ENCODE results near the gene SLC1A1. TPM values are rescaled to one million over a fixed set of nuclear protein-coding genes. Genes with fewer than 3 reads are reported as not detected.
A peak's percentile ranks its signal among the peaks of the same experiment; 100 is the strongest.

SLC1A1 gene
- total RNA-seq (ENCODE audit: unreplicated experiment) = 0.10 TPM
- long read RNA-seq, partial matches to known transcripts = 0 of 1 reads
- long read RNA-seq, other reads (novel, unspliced or antisense) = 1 of 1 reads

GRCh38 chr9:4489919-4490704 lies at the start of gene SLC1A1:
TSS of gene SLC1A1 (plus strand) at chr9:4490468. CDS start at chr9:4490680, 212 bp downstream.
- Mint-ChIP-seq H3K36me3 (ENCODE audit: unreplicated experiment) (no peaks in the 10 kb centered on the region), H3K27ac (ENCODE audit: unreplicated experiment) (no peak within 1 kb of the TSS), H3K27me3 (ENCODE audit: unreplicated experiment) (peaks cover 14% of the 10 kb centered on the region), H3K4me1 (ENCODE audit: low read depth, unreplicated experiment) (no peaks in the 10 kb centered on the region), H3K9me3 (ENCODE audit: unreplicated experiment) (peaks cover 3% of the 10 kb centered on the region), H3K4me3 (ENCODE audit: unreplicated experiment) (peak within 1 kb of the TSS; percentile 89)
- DNase-seq = peak; percentile 49
- no peak for TF ChIP-seq CTCF (IDR thresholded peaks at IDR 0.05; ENCODE audit: partially characterized antibody, unreplicated experiment)

- Mint-ChIP-seq H3K36me3 (ENCODE audit: unreplicated experiment) (no peaks in the 10 kb centered on the region), H3K27ac (ENCODE audit: unreplicated experiment) (no peak overlapping the region), H3K4me3 (ENCODE audit: unreplicated experiment) (no peak overlapping the region), H3K4me1 (ENCODE audit: low read depth, unreplicated experiment) (no peaks in the 10 kb centered on the region), H3K27me3 (ENCODE audit: unreplicated experiment) (peaks cover 2% of the 10 kb centered on the region), H3K9me3 (ENCODE audit: unreplicated experiment) (no peaks in the 10 kb centered on the region)
- TF ChIP-seq CTCF (IDR thresholded peaks at IDR 0.05; ENCODE audit: partially characterized antibody, unreplicated experiment) = no peak
- DNase-seq = no peak
Measured at GRCh38 chr9:4442806-4443205, 47.5 kb upstream of the SLC1A1 start.

DNA sequence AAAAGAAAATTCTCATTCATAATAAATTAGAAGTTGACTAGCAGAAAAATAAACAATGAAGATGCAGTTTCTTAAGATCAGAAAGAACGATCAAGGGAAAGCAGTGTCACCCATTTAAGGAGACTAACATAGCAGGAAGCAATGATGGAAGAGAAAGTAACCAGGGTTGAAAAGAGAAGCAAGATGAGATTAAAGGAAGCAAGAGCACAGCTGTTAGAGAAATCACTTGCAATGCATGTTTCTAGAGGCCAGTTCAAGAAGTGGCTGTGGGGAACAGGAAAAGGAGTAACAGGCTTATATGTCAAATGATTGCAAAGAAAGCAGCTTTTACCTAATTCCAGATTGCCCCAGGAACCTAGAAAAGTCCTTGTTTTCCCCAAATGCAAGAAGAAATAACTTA lies 46.8 kb upstream of the SLC1A1 start:
- no peak overlapping the region for H3K4me3 Mint-ChIP-seq (ENCODE audit: unreplicated experiment)
- H3K9me3 Mint-ChIP-seq (ENCODE audit: unreplicated experiment) = no peaks in the 10 kb centered on the region
- TF ChIP-seq CTCF (IDR thresholded peaks at IDR 0.05; ENCODE audit: partially characterized antibody, unreplicated experiment) = no peak
- no peak for DNase-seq
- peaks cover 2% of the 10 kb centered on the region for H3K27me3 Mint-ChIP-seq (ENCODE audit: unreplicated experiment)
- H3K27ac Mint-ChIP-seq (ENCODE audit: unreplicated experiment) = no peak overlapping the region
- H3K4me1 Mint-ChIP-seq (ENCODE audit: low read depth, unreplicated experiment) = no peaks in the 10 kb centered on the region
- H3K36me3 Mint-ChIP-seq (ENCODE audit: unreplicated experiment) = no peaks in the 10 kb centered on the region

GRCh38 chr9:4461437-4461836 lies 28.8 kb upstream of the SLC1A1 start:
- TF ChIP-seq CTCF (IDR thresholded peaks at IDR 0.05; ENCODE audit: partially characterized antibody, unreplicated experiment) = no peak
- Mint-ChIP-seq H3K4me1 (ENCODE audit: low read depth, unreplicated experiment) (peaks cover 2% of the 10 kb centered on the region), H3K4me3 (ENCODE audit: unreplicated experiment) (no peak overlapping the region), H3K9me3 (ENCODE audit: unreplicated experiment) (no peaks in the 10 kb centered on the region), H3K27ac (ENCODE audit: unreplicated experiment) (no peak overlapping the region), H3K27me3 (ENCODE audit: unreplicated experiment) (no peaks in the 10 kb centered on the region), H3K36me3 (ENCODE audit: unreplicated experiment) (no peaks in the 10 kb centered on the region)
- no peak for DNase-seq

GRCh38 chr9:4463824-4464223 lies 26.4 kb upstream of the SLC1A1 start:
- H3K27ac Mint-ChIP-seq (ENCODE audit: unreplicated experiment) = no peak overlapping the region
- DNase-seq = no peak
- no peak overlapping the region for H3K4me3 Mint-ChIP-seq (ENCODE audit: unreplicated experiment)
- no peak for TF ChIP-seq CTCF (IDR thresholded peaks at IDR 0.05; ENCODE audit: partially characterized antibody, unreplicated experiment)
- no peaks in the 10 kb centered on the region for H3K27me3 Mint-ChIP-seq (ENCODE audit: unreplicated experiment)
- H3K9me3 Mint-ChIP-seq (ENCODE audit: unreplicated experiment) = no peaks in the 10 kb centered on the region
- no peaks in the 10 kb centered on the region for H3K36me3 Mint-ChIP-seq (ENCODE audit: unreplicated experiment)
- H3K4me1 Mint-ChIP-seq (ENCODE audit: low read depth, unreplicated experiment) = peaks cover 2% of the 10 kb centered on the region

All from glutamatergic neuron (in vitro differentiated cells).